Activated CD8-positive, alpha-beta T cell treated with anti-CD3 and anti-CD28 coated beads for 36 hours (primary cell): ENCODE results near the gene MACROD2. TPM values are rescaled to one million over a fixed set of nuclear protein-coding genes. Genes with fewer than 3 reads are reported as not detected.

ENCODE experiments used
- ATAC-seq: fragments of 200-7000 bp; cut with Tn5 transposase; one replicate; pipeline ENCODE4 v1.10.0; 2021; ENCODE audit warnings: mild to moderate bottlenecking, moderate library complexity
- CTCF ChIA-PET: fragments of 350-600 bp; sonication (Branson Sonifier 250); formaldehyde crosslinking; loops from one replicate; lab custom pipeline; 2021; ENCODE audit warnings: antibody characterized with exemption; lab: Charles Lee
- POLR2A ChIA-PET: fragments of 350-600 bp; sonication (Branson Sonifier 250); formaldehyde crosslinking; loops from one replicate; lab custom pipeline; 2021; ENCODE audit warnings: antibody characterized with exemption; lab: Charles Lee
- DNase-seq: peaks from one replicate; pipeline ENCODE4 v3.0.0-alpha.2; 2020
- H3K27ac Mint-ChIP-seq: one replicate; pipeline ENCODE4 v1.8.0; 2021; ENCODE audit warnings: mild to moderate bottlenecking, mixed read lengths
- H3K27me3 Mint-ChIP-seq: one replicate; pipeline ENCODE4 v1.8.0; 2021; ENCODE audit warnings: mixed read lengths
- H3K36me3 Mint-ChIP-seq: one replicate; pipeline ENCODE4 v1.8.0; 2021; ENCODE audit warnings: low read depth, mixed read lengths
- H3K4me1 Mint-ChIP-seq: one replicate; pipeline ENCODE4 v1.8.0; 2021; ENCODE audit warnings: low read depth, mixed read lengths
- H3K4me3 Mint-ChIP-seq: one replicate; pipeline ENCODE4 v1.8.0; 2021; ENCODE audit warnings: mild to moderate bottlenecking, moderate library complexity, mixed read lengths
- H3K9me3 Mint-ChIP-seq: one replicate; pipeline ENCODE4 v1.8.0; 2021; ENCODE audit warnings: mixed read lengths
- intact Hi-C: fragments of 100-400 bp; cut with micrococcal nuclease; formaldehyde crosslinking; loops from one replicate; pipeline ENCODE4 v1.10.0; 2022
- total RNA-seq, 2 experiments: library from RNA; stranded (reverse); gene quantifications; one replicate each; pipeline ENCODE4 v1.2.3, GENCODE V29; 2021
- TF ChIP-seq, protein P1 (sequence below): fragments of 200-600 bp; IDR thresholded peaks from one replicate; pipeline ENCODE4 v1.8.0; 2022; ENCODE audit warnings: antibody characterized with exemption, mild to moderate bottlenecking

Gene MACROD2
- total RNA-seq, 2 experiments from 2014 or later: not detected

DNA sequence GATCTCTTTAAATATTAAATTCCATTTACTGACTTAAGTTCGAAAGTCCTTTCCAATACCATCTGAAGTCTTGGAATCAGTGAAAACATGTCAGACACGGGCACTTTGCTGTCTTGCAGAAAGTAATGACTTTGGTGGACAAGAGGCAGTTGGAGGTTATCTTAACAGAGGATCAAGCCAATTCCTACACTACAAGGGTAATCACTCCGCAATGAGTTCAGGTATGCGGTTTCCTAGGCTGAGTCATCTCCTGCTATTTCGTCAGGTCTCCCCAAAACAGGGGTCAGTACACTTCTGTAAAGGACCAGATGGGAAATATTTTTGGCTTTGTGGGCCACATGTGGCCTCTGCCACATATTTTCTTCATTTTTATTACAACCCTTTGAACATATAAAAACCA, 1921.3 kb downstream of the MACROD2 start:
- DNase-seq: no peak
- peaks cover 3% of the 10 kb centered on the region for H3K9me3 Mint-ChIP-seq
- no peak overlapping the region for H3K4me3 Mint-ChIP-seq
- ChIA-PET CTCF (no interaction called here), POLR2A (interaction anchor here (1.0 kb wide), 1 partner anchor 9 kb away, joined by 3 read pairs; no protein-coding TSS in a partner anchor)
- no peaks in the 10 kb centered on the region for H3K36me3 Mint-ChIP-seq
- H3K27ac Mint-ChIP-seq: no peak overlapping the region
- no peaks in the 10 kb centered on the region for H3K27me3 Mint-ChIP-seq
- intact Hi-C loops: no loop called here
- TF ChIP-seq, protein P1, sequence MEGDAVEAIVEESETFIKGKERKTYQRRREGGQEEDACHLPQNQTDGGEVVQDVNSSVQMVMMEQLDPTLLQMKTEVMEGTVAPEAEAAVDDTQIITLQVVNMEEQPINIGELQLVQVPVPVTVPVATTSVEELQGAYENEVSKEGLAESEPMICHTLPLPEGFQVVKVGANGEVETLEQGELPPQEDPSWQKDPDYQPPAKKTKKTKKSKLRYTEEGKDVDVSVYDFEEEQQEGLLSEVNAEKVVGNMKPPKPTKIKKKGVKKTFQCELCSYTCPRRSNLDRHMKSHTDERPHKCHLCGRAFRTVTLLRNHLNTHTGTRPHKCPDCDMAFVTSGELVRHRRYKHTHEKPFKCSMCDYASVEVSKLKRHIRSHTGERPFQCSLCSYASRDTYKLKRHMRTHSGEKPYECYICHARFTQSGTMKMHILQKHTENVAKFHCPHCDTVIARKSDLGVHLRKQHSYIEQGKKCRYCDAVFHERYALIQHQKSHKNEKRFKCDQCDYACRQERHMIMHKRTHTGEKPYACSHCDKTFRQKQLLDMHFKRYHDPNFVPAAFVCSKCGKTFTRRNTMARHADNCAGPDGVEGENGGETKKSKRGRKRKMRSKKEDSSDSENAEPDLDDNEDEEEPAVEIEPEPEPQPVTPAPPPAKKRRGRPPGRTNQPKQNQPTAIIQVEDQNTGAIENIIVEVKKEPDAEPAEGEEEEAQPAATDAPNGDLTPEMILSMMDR: no peak
- H3K4me1 Mint-ChIP-seq: no peaks in the 10 kb centered on the region
- no peak for ATAC-seq

DNA sequence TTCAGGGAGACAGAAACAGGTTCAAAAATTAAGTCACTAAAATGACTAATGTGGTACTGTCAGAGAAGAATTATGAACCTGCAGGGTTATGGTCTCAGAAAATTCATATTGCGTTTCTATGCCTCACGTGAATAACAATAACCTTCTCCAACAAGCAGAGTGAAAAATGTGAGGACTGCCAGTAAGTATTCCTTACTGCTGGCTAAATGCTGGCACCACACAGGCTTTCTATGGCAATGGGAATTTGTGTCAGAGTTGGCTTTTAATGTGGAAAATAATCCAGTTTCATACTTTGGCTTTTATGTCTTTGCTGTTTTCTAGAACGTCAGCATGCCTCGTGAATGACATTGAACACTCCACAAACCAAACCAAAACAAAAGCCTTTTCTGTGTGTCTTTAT, 1922.0 kb downstream of the MACROD2 start:
- TF ChIP-seq, protein P1: no peak
- no peak overlapping the region for H3K4me3 Mint-ChIP-seq
- no peaks in the 10 kb centered on the region for H3K4me1 Mint-ChIP-seq
- ATAC-seq: no peak
- H3K9me3 Mint-ChIP-seq: peaks cover 3% of the 10 kb centered on the region
- intact Hi-C loops: no loop called here
- DNase-seq: no peak
- CTCF ChIA-PET: no interaction called here
- no peaks in the 10 kb centered on the region for H3K36me3 Mint-ChIP-seq
- POLR2A ChIA-PET: no interaction called here
- no peak overlapping the region for H3K27ac Mint-ChIP-seq
- H3K27me3 Mint-ChIP-seq: no peaks in the 10 kb centered on the region

DNA sequence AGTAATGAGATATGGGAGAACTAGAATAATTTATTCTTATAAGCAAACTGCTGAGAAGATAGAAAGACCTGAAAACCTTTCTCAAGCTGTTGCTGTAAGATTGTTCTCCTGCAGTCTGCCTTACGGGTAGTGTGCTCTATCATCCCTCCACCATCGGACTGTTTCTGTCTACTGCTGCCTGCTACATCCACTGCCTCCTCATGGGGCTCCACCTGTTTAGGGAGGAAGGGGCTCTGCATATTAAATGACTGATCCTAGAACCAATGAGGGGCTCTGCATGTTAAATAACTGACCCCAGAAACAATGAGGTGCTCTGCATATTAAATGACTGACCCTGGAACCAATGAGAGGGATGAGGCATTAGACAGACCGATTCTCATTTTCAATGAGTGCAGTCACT, 1923.3 kb downstream of the MACROD2 start:
- Mint-ChIP-seq H3K4me1 (no peaks in the 10 kb centered on the region), H3K4me3 (no peak overlapping the region), H3K9me3 (peaks cover 3% of the 10 kb centered on the region), H3K27me3 (no peaks in the 10 kb centered on the region), H3K27ac (no peak overlapping the region), H3K36me3 (no peaks in the 10 kb centered on the region)
- intact Hi-C loops: no loop called here
- TF ChIP-seq, protein P1: no peak
- DNase-seq (no peak), ATAC-seq (no peak)
- ChIA-PET POLR2A (no interaction called here), CTCF (no interaction called here)

DNA sequence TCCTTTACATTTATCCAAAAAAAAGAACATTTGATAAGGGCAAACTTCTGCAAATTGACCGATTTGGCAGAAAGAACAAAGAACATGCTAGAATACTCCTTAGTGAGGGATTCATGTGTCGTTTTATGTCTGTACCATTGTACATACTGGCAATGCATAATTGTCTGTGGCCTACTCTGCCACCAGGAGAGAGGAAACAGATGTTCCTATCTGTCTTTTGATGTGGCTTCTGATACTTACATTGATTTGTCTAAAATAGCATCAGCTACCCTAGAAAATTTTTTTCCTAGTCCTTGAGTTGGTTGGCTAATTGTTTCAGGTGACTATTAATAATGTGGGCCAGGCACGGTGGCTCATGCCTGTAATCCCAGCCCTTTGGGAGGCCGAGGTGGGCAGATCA, 1923.8 kb downstream of the MACROD2 start:
- Mint-ChIP-seq H3K27ac (no peak overlapping the region), H3K36me3 (no peaks in the 10 kb centered on the region), H3K9me3 (peaks cover 3% of the 10 kb centered on the region), H3K4me1 (no peaks in the 10 kb centered on the region), H3K4me3 (no peak overlapping the region), H3K27me3 (no peaks in the 10 kb centered on the region)
- ATAC-seq: no peak
- intact Hi-C loops: no loop called here
- ChIA-PET CTCF (no interaction called here), POLR2A (no interaction called here)
- TF ChIP-seq, protein P1: no peak
- DNase-seq: no peak

DNA sequence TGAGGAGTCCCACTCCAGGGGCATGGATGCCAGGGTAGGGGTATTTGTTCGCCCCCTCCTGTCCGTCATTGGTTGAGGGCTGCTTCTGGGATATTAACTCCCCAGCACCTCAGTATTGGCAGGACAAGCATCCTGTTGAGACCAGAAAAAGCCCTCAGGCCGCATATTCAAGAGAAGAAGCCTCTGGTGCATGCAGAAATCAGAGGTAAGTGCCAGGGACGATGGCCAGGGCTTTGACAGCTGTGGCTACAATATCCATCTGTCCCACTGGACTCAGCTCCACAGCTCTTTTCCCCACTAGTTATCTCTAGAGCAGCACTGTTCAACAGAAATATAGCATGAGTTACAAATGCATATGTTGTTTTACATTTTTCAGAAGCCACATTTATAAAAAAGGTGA, 1926.6 kb downstream of the MACROD2 start:
- no peaks in the 10 kb centered on the region for H3K27me3 Mint-ChIP-seq
- POLR2A ChIA-PET: no interaction called here
- no peaks in the 10 kb centered on the region for H3K4me1 Mint-ChIP-seq
- TF ChIP-seq, protein P1: no peak
- CTCF ChIA-PET: no interaction called here
- ATAC-seq: no peak
- no peak overlapping the region for H3K4me3 Mint-ChIP-seq
- H3K36me3 Mint-ChIP-seq: no peaks in the 10 kb centered on the region
- H3K27ac Mint-ChIP-seq: no peak overlapping the region
- intact Hi-C loops: no loop called here
- no peak for DNase-seq
- H3K9me3 Mint-ChIP-seq: peaks cover 3% of the 10 kb centered on the region
